Measurements from ENCODE around the gene LRRIQ1.

The LRRIQ1 gene

DNA sequence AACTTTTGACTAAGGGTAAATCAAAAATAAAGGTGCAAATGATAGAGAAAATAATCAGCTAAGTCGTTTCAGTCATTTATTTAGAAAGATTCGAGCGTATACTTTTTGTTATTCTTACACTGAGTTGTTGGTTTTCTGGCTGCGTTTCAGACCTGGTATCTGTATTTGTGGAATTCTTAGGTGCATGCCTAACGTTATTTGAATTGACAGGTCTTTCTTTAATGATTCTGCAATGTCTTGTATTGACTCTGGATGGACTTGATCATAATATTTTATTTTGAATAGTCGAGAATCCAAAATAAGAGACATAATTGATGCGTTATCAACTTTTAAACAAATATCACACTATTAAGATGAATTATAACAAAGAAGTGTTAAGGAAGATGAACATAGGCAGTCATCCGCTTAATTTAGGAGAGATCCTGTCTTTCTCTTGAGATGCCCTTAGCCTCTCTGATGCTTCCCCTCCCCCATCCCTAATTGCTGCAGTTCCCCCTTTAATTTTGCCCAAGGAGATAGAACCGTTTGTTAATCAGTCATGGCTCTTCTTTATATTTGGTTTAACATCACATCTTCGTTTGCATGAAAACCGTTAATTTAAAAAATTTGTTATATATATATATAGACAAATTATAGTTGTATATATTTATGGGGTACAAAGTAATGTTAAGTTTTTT is 245.6 kb downstream of the LRRIQ1 start:
- no peak for DNase-seq

- DNase-seq: no peak
Measured at GRCh38 chr12:85283560-85283959, 247.4 kb downstream of the LRRIQ1 start.

Measured in stimulated activated CD4-positive, alpha-beta T cell treated with anti-CD3 and anti-CD28 coated beads, Interleukin-4, amount 100 ng/mL, for 1 hour (primary cell).